Ovary (tissue), 3 donors: ENCODE measurements around the gene MYH6.

Experiments used
- CTCF ChIP-seq, 3 donors: fragments of 450-650 bp in 2 of 3; fragments of 200-600 bp in 1 of 3; IDR thresholded peaks; one replicate each; pipeline versions ENCODE4 v1.5.1 to v1.8.0; 2016 to 2022; ENCODE audit warnings: antibody characterized with exemption in 3 of 3, mild to moderate bottlenecking in 1 of 3
- EP300 ChIP-seq: sonication (generic); formaldehyde crosslinking; IDR thresholded peaks from one replicate; pipeline ENCODE4 v1.6.1; 2017; ENCODE audit warnings: antibody characterized with exemption
- POLR2A ChIP-seq: fragments of 450-650 bp; IDR thresholded peaks from one replicate; pipeline ENCODE4 v1.6.1; 2017; ENCODE audit warnings: antibody characterized with exemption, mild to moderate bottlenecking, moderate library complexity
- donor health status: DM: no; HTN: no; CAD: no.

DNA sequence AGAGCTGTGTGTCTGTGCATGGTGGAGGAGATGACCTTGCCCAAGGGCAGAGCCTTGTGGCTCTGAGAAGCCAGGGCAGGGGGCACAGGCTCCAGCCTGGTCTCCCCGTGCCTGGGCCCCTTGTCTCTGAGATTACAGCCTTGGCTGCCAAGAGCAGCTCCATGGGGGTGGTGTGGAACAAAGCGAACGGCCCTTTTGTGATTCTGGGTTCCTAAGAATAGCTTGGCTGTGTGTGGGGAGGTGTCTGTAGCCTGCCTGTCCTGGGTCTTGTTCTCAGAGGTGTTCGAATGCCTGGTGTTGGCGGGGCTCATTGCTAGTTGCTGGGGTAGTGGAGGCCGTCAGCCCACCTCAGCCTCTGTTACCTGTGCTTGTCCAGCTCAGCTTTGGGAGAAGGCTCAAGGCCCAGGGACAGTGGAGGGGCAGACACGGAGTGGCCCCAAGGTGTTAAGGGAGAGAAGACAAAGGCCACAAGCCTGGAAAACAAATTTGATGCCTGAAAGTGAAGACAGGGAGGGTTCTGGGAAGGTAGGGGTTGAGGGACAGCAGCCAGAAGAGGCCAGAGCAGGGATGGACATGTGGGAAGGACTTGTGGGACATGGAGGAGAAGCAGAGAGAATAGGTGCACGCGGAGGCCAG lies 34.8 kb upstream of the MYH6 start:
- TF ChIP-seq POLR2A: no peak
- no peak for TF ChIP-seq CTCF (IDR thresholded peaks at IDR 0.05)
- TF ChIP-seq EP300: no peak
